ENCODE data around the gene ARRB2. TPM values are rescaled to one million over a fixed set of nuclear protein-coding genes. Genes with fewer than 3 reads are reported as not detected.

ARRB2 gene
- polyA plus RNA-seq, 1 of the 3 experiments (the other 2 are of a cell fraction): 24.6 TPM

- DNase-seq: no peak
- WGBS (ENCODE audit: low lambda C conversion rate): 50% methylated on average over 32 of the region's 41 CpGs
- no peaks in the 10 kb centered on the region for H3K9me2 ChIP-seq
- peaks cover 0 to 7% of the 10 kb centered on the region in 2 experiments; a peak in 1 of 4 replicates for H3K4me1 ChIP-seq (ENCODE audit: control insufficient read depth in 1 of 2, insufficient read depth in 2 of 2, low read depth in 1 of 2, low read length in 1 of 2)
- H3K9me3 ChIP-seq: no peaks in the 10 kb centered on the region
- TF ChIP-seq CTCF (IDR thresholded peaks at IDR 0.05) (no peak), REST (IDR thresholded peaks at IDR 0.05; ENCODE audit: low read depth, low read length) (no peak), MAX (IDR thresholded peaks at IDR 0.05; ENCODE audit: low read depth) (no peak), TEAD4 (IDR thresholded peaks at IDR 0.05; ENCODE audit: borderline replicate concordance, insufficient read depth) (no peak), PBX3 (IDR thresholded peaks at IDR 0.05) (no peak), JUND (IDR thresholded peaks at IDR 0.05) (no peak), RXRA (IDR thresholded peaks at IDR 0.05; ENCODE audit: borderline replicate concordance, low read depth) (no peak), RAD21 (IDR thresholded peaks at IDR 0.05; ENCODE audit: low read length) (no peak), MEF2A (IDR thresholded peaks at IDR 0.05; ENCODE audit: borderline replicate concordance, low read depth) (no peak), MXI1 (IDR thresholded peaks at IDR 0.05; ENCODE audit: low read depth, low read length) (no peak), YY1 (IDR thresholded peaks at IDR 0.05; ENCODE audit: low read depth) (no peak)
- peak overlapping the region; percentile 94; the same call in 1 of the 2 replicates for H2AFZ ChIP-seq (ENCODE audit: low read depth)
- peaks cover 6% of the 10 kb centered on the region for H3F3A ChIP-seq (replicated peaks; ENCODE audit: insufficient read depth)
- H3K79me2 ChIP-seq (ENCODE audit: insufficient read depth): no peaks in the 10 kb centered on the region
- H4K20me1 ChIP-seq (ENCODE audit: insufficient read depth): no peaks in the 10 kb centered on the region
- CTCF ChIA-PET: interaction anchor here (1.1 kb wide), 1 partner anchor 9 kb away, joined by 4 read pairs; no protein-coding TSS in a partner anchor
- POLR2A ChIA-PET: no interaction called here
- H3K4me3 ChIP-seq (ENCODE audit: low read depth in 2 of 2, low read length in 1 of 2): peak overlapping the region; percentile 60 to 67
- H3K36me3 ChIP-seq (replicated peaks in 1 of 2; ENCODE audit: control insufficient read depth in 1 of 2, insufficient read depth in 2 of 2, low read length in 1 of 2): no peaks in the 10 kb centered on the region
- H3K9ac ChIP-seq: no peak overlapping the region
- peak overlapping the region; percentile 85 for H3K4me2 ChIP-seq
- no peak overlapping the region for H3K27ac ChIP-seq (ENCODE audit: low read depth in 2 of 2, low read length in 1 of 2)
- peaks cover 12% of the 10 kb centered on the region; the same call in 1 of the 2 replicates for H3K27me3 ChIP-seq (ENCODE audit: insufficient read depth)
These were observed 28.0 kb downstream of the ARRB2 start for GRCh38 chr17:4738136-4739121.

Data from SK-N-SH (cell line).